Measurements from ENCODE around the gene MYO16.

The MYO16 gene

GRCh38 chr13:109128121-109128520, 498.7 kb downstream of the MYO16 start:
- Mint-ChIP-seq H3K4me3 (no peak overlapping the region), H3K4me1 (ENCODE audit: low read depth) (peaks cover 9% of the 10 kb centered on the region), H3K36me3 (ENCODE audit: low read depth) (no peaks in the 10 kb centered on the region), H3K27ac (no peak overlapping the region), H3K27me3 (peaks cover 13% of the 10 kb centered on the region), H3K9me3 (no peaks in the 10 kb centered on the region)

GRCh38 chr13:109130093-109130835, 500.9 kb downstream of the MYO16 start:
- Mint-ChIP-seq H3K4me3 (no peak overlapping the region), H3K4me1 (ENCODE audit: low read depth) (peaks cover 9% of the 10 kb centered on the region), H3K27me3 (peaks cover 7% of the 10 kb centered on the region), H3K9me3 (no peaks in the 10 kb centered on the region), H3K36me3 (ENCODE audit: low read depth) (no peaks in the 10 kb centered on the region), H3K27ac (no peak overlapping the region)

GRCh38 chr13:109131698-109132257, 502.4 kb downstream of the MYO16 start:
- H3K9me3 Mint-ChIP-seq = no peaks in the 10 kb centered on the region
- peaks cover 8% of the 10 kb centered on the region for H3K27me3 Mint-ChIP-seq
- H3K4me3 Mint-ChIP-seq = no peak overlapping the region
- no peak overlapping the region for H3K27ac Mint-ChIP-seq
- no peaks in the 10 kb centered on the region for H3K36me3 Mint-ChIP-seq (ENCODE audit: low read depth)
- peaks cover 9% of the 10 kb centered on the region for H3K4me1 Mint-ChIP-seq (ENCODE audit: low read depth)

GRCh38 chr13:109135018-109135417, 505.6 kb downstream of the MYO16 start:
- Mint-ChIP-seq H3K27me3 (peaks cover 13% of the 10 kb centered on the region), H3K27ac (no peak overlapping the region), H3K4me3 (no peak overlapping the region), H3K4me1 (ENCODE audit: low read depth) (peaks cover 9% of the 10 kb centered on the region), H3K9me3 (no peaks in the 10 kb centered on the region), H3K36me3 (ENCODE audit: low read depth) (no peaks in the 10 kb centered on the region)

GRCh38 chr13:109136873-109137272, 507.5 kb downstream of the MYO16 start:
- H3K4me1 Mint-ChIP-seq (ENCODE audit: low read depth) = no peaks in the 10 kb centered on the region
- no peaks in the 10 kb centered on the region for H3K9me3 Mint-ChIP-seq
- peaks cover 20% of the 10 kb centered on the region for H3K27me3 Mint-ChIP-seq
- no peak overlapping the region for H3K27ac Mint-ChIP-seq
- no peak overlapping the region for H3K4me3 Mint-ChIP-seq
- no peaks in the 10 kb centered on the region for H3K36me3 Mint-ChIP-seq (ENCODE audit: low read depth)

- H3K4me3 Mint-ChIP-seq = no peak overlapping the region
- no peaks in the 10 kb centered on the region for H3K9me3 Mint-ChIP-seq
- H3K27me3 Mint-ChIP-seq = peaks cover 37% of the 10 kb centered on the region
- H3K4me1 Mint-ChIP-seq (ENCODE audit: low read depth) = no peaks in the 10 kb centered on the region
- H3K27ac Mint-ChIP-seq = no peak overlapping the region
- H3K36me3 Mint-ChIP-seq (ENCODE audit: low read depth) = no peaks in the 10 kb centered on the region
Observed at GRCh38 chr13:109139346-109139745, 509.9 kb downstream of the MYO16 start.

- Mint-ChIP-seq H3K27me3 (peaks cover 39% of the 10 kb centered on the region), H3K9me3 (no peaks in the 10 kb centered on the region), H3K36me3 (ENCODE audit: low read depth) (no peaks in the 10 kb centered on the region), H3K4me3 (no peak overlapping the region), H3K27ac (no peak overlapping the region), H3K4me1 (ENCODE audit: low read depth) (no peaks in the 10 kb centered on the region)
Observed at GRCh38 chr13:109140054-109140453, 510.6 kb downstream of the MYO16 start.

DNA sequence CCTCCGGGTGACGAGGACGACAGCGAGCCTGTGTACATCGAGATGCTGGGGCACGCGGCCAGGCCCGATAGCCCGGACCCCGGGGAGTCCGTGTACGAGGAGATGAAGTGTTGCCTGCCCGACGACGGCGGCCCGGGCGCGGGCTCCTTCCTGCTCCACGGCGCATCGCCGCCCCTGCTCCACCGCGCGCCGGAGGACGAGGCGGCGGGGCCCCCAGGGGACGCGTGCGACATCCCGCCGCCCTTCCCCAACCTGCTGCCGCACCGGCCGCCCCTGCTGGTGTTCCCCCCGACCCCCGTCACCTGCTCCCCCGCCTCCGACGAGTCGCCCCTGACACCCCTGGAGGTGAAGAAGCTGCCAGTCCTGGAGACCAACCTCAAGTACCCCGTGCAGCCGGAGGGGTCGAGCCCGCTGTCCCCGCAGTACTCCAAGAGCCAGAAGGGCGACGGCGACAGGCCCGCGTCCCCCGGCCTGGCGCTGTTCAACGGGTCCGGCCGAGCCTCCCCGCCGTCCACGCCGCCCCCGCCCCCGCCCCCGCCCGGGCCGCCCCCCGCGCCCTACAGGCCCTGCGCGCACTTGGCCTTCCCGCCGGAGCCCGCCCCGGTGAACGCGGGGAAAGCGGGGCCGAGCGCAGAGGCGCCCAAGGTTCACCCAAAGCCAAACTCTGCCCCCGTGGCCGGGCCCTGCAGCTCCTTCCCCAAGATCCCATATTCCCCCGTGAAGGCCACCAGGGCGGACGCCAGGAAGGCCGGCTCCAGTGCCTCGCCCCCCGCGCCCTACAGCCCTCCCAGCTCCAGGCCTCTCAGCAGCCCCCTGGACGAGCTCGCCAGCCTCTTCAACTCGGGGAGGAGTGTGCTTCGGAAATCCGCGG, 511.3 kb downstream of the MYO16 start:
- no peaks in the 10 kb centered on the region for H3K36me3 Mint-ChIP-seq (ENCODE audit: low read depth)
- no peaks in the 10 kb centered on the region for H3K9me3 Mint-ChIP-seq
- no peaks in the 10 kb centered on the region for H3K4me1 Mint-ChIP-seq (ENCODE audit: low read depth)
- no peak overlapping the region for H3K4me3 Mint-ChIP-seq
- peaks cover 39% of the 10 kb centered on the region for H3K27me3 Mint-ChIP-seq
- no peak overlapping the region for H3K27ac Mint-ChIP-seq

- Mint-ChIP-seq H3K36me3 (ENCODE audit: low read depth) (no peaks in the 10 kb centered on the region), H3K4me3 (no peak overlapping the region), H3K4me1 (ENCODE audit: low read depth) (no peaks in the 10 kb centered on the region), H3K27ac (no peak overlapping the region), H3K27me3 (peaks cover 39% of the 10 kb centered on the region), H3K9me3 (no peaks in the 10 kb centered on the region)
Observed at GRCh38 chr13:109141706-109142105, 512.3 kb downstream of the MYO16 start.

DNA sequence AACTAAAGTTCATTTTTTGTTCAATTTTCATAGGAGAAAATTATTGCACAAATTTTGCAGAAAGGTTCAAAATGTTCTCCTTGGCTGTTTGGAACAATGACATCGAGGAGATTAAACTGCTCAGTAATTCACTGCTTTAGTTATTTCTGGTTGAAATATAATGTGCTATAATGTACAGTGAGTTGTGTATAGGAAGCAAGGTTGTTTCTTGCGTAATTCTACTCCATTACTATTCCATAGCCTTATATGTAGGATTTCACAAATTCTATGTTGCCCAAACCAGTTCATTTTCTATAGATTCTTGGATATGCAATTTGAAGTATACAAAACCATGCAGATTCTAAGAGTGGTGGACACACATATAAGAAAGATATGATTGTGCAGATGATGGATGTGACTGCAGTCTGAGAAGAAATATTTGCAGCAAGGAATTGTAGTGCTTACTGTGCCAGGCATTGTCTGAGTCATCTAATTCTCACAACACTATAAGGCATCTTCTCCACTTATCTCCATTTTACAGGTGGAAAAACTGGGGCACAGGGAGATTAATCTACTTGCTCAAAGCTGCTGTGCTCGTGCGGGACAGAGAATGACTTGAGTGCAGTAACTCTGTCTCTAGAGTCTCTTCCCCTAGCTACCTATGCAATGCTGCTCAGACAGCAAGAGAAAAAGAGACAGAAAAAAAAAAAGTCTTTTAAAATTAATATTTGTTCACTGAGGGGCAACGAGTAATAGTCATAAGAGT, 515.5 kb downstream of the MYO16 start:
- H3K4me1 Mint-ChIP-seq (ENCODE audit: low read depth) = no peaks in the 10 kb centered on the region
- no peak overlapping the region for H3K27ac Mint-ChIP-seq
- no peaks in the 10 kb centered on the region for H3K9me3 Mint-ChIP-seq
- peaks cover 38% of the 10 kb centered on the region for H3K27me3 Mint-ChIP-seq
- no peak overlapping the region for H3K4me3 Mint-ChIP-seq
- no peaks in the 10 kb centered on the region for H3K36me3 Mint-ChIP-seq (ENCODE audit: low read depth)

DNA sequence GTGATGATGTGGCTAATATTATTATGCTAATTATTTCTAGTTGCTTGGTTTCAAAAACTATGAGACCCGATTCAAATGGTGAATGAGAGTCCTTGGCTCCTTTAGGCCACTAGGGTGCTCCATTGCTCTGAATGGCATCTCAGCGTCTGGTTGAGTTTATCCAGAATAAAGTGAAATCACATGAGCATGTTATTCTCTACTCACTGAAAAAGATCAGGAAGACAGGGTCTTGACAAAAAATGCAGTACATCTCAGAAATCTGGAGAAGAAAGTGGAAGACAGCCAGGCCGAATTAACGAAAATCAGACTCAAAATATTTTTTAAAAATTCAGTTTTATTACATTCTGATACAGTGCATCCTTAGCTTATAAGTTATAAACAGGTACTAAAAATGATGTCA, 516.2 kb downstream of the MYO16 start:
- H3K36me3 Mint-ChIP-seq (ENCODE audit: low read depth) = no peaks in the 10 kb centered on the region
- peaks cover 38% of the 10 kb centered on the region for H3K27me3 Mint-ChIP-seq
- no peaks in the 10 kb centered on the region for H3K4me1 Mint-ChIP-seq (ENCODE audit: low read depth)
- H3K4me3 Mint-ChIP-seq = no peak overlapping the region
- H3K27ac Mint-ChIP-seq = no peak overlapping the region
- no peaks in the 10 kb centered on the region for H3K9me3 Mint-ChIP-seq

- H3K9me3 Mint-ChIP-seq = no peaks in the 10 kb centered on the region
- no peaks in the 10 kb centered on the region for H3K36me3 Mint-ChIP-seq (ENCODE audit: low read depth)
- H3K27me3 Mint-ChIP-seq = peaks cover 37% of the 10 kb centered on the region
Observed at GRCh38 chr13:109146393-109146792, 517.0 kb downstream of the MYO16 start.

GRCh38 chr13:109146912-109147647, 517.7 kb downstream of the MYO16 start:
- H3K9me3 Mint-ChIP-seq = no peaks in the 10 kb centered on the region
- no peak overlapping the region for H3K4me3 Mint-ChIP-seq
- no peaks in the 10 kb centered on the region for H3K4me1 Mint-ChIP-seq (ENCODE audit: low read depth)
- no peak overlapping the region for H3K27ac Mint-ChIP-seq
- H3K36me3 Mint-ChIP-seq (ENCODE audit: low read depth) = no peaks in the 10 kb centered on the region
- H3K27me3 Mint-ChIP-seq = peaks cover 33% of the 10 kb centered on the region

More at GRCh38 chr13:109146393-109146792, 517.0 kb downstream of the MYO16 start:
- no peak overlapping the region for H3K4me3 Mint-ChIP-seq
- no peaks in the 10 kb centered on the region for H3K4me1 Mint-ChIP-seq (ENCODE audit: low read depth)
- no peak overlapping the region for H3K27ac Mint-ChIP-seq

DNA sequence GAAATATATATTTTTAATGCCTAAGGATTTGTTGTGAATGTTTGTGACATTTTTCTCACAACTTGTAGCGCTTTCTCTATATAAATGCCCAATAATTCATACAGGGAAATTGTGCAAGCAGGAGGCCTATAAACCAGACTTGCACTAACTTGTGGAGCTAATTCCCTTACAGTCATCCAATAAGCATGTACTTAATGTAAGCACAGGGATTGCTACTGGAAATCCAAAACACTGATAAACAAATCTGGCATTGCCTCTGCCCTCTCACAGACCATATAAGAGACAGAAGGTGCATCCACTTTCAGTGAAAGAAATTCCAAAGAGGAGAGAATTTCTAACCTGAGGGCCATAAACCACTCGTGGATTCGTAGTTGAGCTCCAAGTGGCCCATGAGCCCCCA, 518.8 kb downstream of the MYO16 start:
- H3K4me3 Mint-ChIP-seq = no peak overlapping the region
- no peaks in the 10 kb centered on the region for H3K4me1 Mint-ChIP-seq (ENCODE audit: low read depth)
- peaks cover 22% of the 10 kb centered on the region for H3K27me3 Mint-ChIP-seq
- no peaks in the 10 kb centered on the region for H3K9me3 Mint-ChIP-seq
- H3K27ac Mint-ChIP-seq = no peak overlapping the region
- H3K36me3 Mint-ChIP-seq (ENCODE audit: low read depth) = no peaks in the 10 kb centered on the region

All from stimulated activated naive CD8-positive, alpha-beta T cell treated with anti-CD3 and anti-CD28 coated beads, Interleukin-15, Interleukin-2, amounts not matched to agents 100 ng/mL and 50 ng/mL, for 24 hours (primary cell).